Esophagus muscularis mucosa (tissue), 4 donors: ENCODE data around the gene ABCC1.

Experiments used
- CTCF ChIP-seq, 3 experiments: fragments of 200-600 bp in 2 of 3; fragments of 450-650 bp in 1 of 3; sonication (generic) in 2 of 3; IDR thresholded peaks; one replicate each; pipeline ENCODE4 v1.5.1; 2017 to 2019; ENCODE audit warnings: antibody characterized with exemption in 3 of 3, mild to moderate bottlenecking in 2 of 3, moderate library complexity in 1 of 3
- EP300 ChIP-seq: sonication (generic); formaldehyde crosslinking; IDR thresholded peaks from one replicate; pipeline ENCODE4 v1.6.1; 2017; ENCODE audit warnings: antibody characterized with exemption
- POLR2A ChIP-seq: fragments of 450-650 bp; IDR thresholded peaks from one replicate; pipeline ENCODE4 v1.6.1; 2017; ENCODE audit warnings: antibody characterized with exemption, moderate library complexity, mild to moderate bottlenecking, low read depth
- POLR2AphosphoS5 ChIP-seq, 2 donors: sonication (generic); formaldehyde crosslinking; IDR thresholded peaks; one replicate each; pipeline ENCODE4 v1.6.1; 2017; ENCODE audit warnings: antibody characterized with exemption in 2 of 2

GRCh38 chr16:15974057-15974456, 24.6 kb downstream of the ABCC1 start:
- TF ChIP-seq POLR2A, result no peak
- no peak for TF ChIP-seq CTCF (IDR thresholded peaks at IDR 0.05)
- no peak for TF ChIP-seq EP300
- no peak for TF ChIP-seq POLR2AphosphoS5 (IDR thresholded peaks at IDR 0.05)
